Fibroblast of upper back skin (primary cell): ENCODE results near the gene PLXDC2.

Source experiments
- DNase-seq: peaks from one replicate; pipeline ENCODE4 v3.0.0-alpha.2; 2013

The PLXDC2 gene

GRCh38 chr10:20232079-20232705 lies 416.0 kb downstream of the PLXDC2 start:
- DNase-seq, result no peak

- no peak for DNase-seq
These were observed 417.2 kb downstream of the PLXDC2 start for GRCh38 chr10:20233423-20233822.

- DNase-seq, result no peak
These were observed 418.3 kb downstream of the PLXDC2 start for GRCh38 chr10:20234579-20234978.

GRCh38 chr10:20237091-20237570 lies 420.9 kb downstream of the PLXDC2 start:
- no peak for DNase-seq

- no peak for DNase-seq
These were observed 421.4 kb downstream of the PLXDC2 start for GRCh38 chr10:20237586-20237985.

- DNase-seq, result no peak
These were observed 424.4 kb downstream of the PLXDC2 start for GRCh38 chr10:20240643-20241042.

- DNase-seq, result no peak
These were observed 431.2 kb downstream of the PLXDC2 start for GRCh38 chr10:20247454-20247853.

- no peak for DNase-seq
These were observed 431.9 kb downstream of the PLXDC2 start for GRCh38 chr10:20247891-20248708.

- DNase-seq, result peak; percentile 80
These were observed 437.8 kb downstream of the PLXDC2 start for GRCh38 chr10:20254078-20254477.

- DNase-seq, result no peak
These were observed 438.3 kb downstream of the PLXDC2 start for GRCh38 chr10:20254497-20254896.

- DNase-seq, result no peak
These were observed 440.7 kb downstream of the PLXDC2 start for GRCh38 chr10:20256969-20257368.

- no peak for DNase-seq
These were observed 441.2 kb downstream of the PLXDC2 start for GRCh38 chr10:20257422-20257821.

- peak; percentile 37 for DNase-seq
These were observed 448.9 kb downstream of the PLXDC2 start for GRCh38 chr10:20265146-20265545.

GRCh38 chr10:20267734-20268133 lies 451.5 kb downstream of the PLXDC2 start:
- no peak for DNase-seq

- no peak for DNase-seq
These were observed 455.3 kb downstream of the PLXDC2 start for GRCh38 chr10:20271490-20271889.

GRCh38 chr10:20272608-20273007 lies 456.4 kb downstream of the PLXDC2 start:
- DNase-seq, result no peak

GRCh38 chr10:20274571-20274970 lies 458.3 kb downstream of the PLXDC2 start:
- DNase-seq, result no peak

GRCh38 chr10:20276127-20276979 lies 460.1 kb downstream of the PLXDC2 start:
- DNase-seq, result no peak

GRCh38 chr10:20277820-20278219 lies 461.6 kb downstream of the PLXDC2 start:
- DNase-seq, result no peak

- DNase-seq, result no peak
These were observed 465.3 kb downstream of the PLXDC2 start for GRCh38 chr10:20281579-20281978.

- DNase-seq, result no peak
These were observed 471.4 kb downstream of the PLXDC2 start for GRCh38 chr10:20287586-20287985.

GRCh38 chr10:20288060-20288459 lies 471.8 kb downstream of the PLXDC2 start:
- no peak for DNase-seq

- no peak for DNase-seq
These were observed 473.0 kb downstream of the PLXDC2 start for GRCh38 chr10:20289070-20289828.
